Renal pelvis (tissue), 4 donors: ENCODE measurements around the gene TEX9. TPM values are rescaled to one million over a fixed set of nuclear protein-coding genes. Genes with fewer than 3 reads are reported as not detected.

Source experiments
- DNase-seq: peaks from one replicate; pipeline ENCODE4 v3.0.0-alpha.2; 2013
- polyA plus RNA-seq, 3 donors: library from polyadenylated mRNA; unstranded; fragments of 120-200 nt; gene quantifications; one replicate each; pipeline ENCODE4 v1.2.1, GENCODE V29; 2013; ENCODE audit not compliant: insufficient read length in 3 of 3

TEX9 gene
- polyA plus RNA-seq, 3 donors, result 26.9 to 32.5 (median 29.1) TPM

DNA sequence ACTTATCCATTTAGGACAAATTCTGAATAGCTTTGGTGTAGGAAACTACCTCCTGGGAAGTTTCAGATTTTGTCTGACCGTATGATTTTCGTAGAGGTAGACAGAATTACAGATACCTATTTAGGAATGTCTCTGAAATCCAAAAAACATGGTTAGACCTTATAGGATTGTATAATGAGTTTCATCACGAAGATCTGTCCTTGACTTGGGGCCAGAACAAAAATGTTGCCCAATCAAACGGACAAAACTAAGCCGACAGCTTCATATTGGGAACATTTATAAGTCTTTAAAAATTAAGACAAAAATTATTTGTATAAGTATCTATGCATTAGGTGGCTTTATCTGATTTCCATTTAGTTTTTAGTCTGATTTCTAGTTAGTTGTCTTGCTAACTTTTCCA, 67.1 kb downstream of the TEX9 start:
- DNase-seq, result no peak

DNA sequence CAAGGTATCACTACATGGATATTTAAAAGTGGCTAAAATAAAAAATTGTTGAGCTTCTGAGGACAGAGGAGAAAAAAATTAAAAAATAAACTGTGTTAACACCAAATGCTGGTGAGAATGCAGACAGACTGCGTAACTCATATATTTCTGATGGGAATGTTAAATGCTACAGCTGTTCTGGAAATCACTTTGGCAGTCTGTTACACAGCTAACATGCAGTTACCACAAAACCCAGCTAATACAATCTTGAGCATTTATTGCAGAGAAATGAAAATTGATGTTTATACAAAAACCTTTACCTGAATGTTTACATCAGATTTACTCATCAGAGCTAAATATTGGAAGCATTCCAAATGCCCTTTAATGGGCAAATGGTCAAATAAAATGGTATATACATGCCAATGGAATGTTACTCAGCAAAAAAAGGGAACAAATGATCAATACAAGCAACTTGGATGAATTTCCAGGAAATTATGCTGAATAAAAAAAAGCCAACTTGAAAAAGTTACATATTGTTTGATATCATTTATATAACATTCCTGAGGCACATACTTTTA, 75.1 kb downstream of the TEX9 start:
- no peak for DNase-seq

DNA sequence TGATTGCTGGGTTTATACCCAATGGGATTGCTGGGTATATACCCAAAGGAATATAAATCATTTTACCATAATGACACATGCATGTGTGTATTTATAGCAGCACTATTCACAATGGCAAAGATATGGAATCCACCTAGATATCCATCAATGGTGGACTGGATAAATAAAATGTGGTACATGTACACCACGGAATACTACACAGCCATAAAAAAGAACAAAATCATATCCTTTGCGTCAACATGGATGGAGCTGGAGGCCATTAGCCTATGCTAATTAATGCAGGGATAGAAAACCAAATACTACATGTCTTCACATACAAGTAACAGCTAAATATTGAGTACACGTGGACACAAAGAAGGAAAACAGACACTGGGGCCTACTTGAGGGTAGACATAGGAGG, 77.1 kb downstream of the TEX9 start:
- no peak for DNase-seq

DNA sequence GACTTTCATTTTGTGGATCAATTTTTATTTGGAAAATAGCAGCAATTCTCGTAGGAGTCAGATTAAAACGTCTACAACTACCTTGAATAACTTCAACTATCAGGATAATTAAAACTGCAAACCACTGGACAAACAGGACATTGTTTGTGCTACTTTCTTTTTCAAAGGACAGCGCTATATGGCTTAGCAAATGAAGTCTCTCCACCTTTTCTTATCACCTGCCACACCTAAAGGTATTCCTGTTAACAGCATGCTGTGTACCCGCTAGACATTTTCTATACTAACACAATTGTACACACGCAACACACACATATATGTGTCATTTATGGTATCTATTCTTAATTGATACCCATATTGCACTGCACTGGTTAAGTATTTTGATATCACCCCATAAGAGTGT, 80.5 kb downstream of the TEX9 start:
- DNase-seq, result no peak

DNA sequence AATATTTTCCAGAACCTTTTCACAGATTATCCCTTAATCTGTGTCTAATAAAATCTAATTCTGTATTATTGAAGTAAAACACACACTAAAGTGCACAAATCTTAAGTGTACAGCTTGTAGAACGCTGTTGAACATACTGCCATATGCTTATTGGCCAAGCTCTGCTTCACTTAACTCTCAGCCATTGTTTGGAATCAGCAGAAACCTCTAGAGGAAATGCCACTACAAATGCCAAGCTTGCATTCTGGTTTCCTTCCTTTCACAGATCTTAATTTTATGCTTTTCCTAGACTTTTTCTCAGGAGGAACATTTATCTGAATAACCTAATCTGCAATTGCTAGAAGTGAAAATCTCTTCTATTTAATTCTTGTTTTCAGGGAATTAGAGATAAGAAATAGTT, 89.6 kb downstream of the TEX9 start:
- DNase-seq, result no peak

DNA sequence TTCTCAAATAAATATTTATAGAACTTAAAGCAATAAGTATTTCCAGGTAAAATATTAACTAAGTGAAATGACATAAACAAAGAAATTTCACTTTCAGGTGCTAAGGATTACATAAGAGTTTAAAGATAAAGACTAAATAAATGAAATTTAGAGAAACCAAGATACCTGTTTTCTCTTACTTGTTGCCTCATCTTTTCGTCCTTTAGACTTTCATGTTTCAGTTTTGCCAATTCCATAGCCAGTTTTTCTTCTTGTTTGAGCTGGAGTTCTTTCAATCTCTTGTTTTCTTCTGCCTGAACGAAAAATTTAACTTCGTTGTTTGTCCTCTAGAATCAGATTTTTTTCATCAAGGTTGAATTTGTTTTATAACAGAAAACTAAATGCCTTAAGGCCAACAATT, 91.0 kb downstream of the TEX9 start:
- DNase-seq, result no peak

DNA sequence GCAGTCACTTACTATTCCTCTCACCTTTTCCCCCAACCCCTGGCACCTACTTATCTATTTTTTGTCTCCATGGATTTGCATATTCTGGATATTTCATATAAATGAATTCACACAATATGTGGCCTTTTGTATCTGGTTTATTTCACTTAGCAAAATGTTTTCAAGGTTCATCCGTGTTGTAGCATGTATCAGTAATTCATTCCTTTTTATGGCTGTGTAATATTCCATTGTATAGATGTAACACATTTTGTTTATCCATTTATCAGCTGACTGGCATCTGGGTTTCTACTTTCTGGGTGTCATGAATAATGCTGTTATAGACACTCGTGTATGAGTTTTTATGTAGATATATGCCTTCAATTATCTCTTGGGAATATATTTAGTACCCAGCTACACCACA, 93.9 kb downstream of the TEX9 start:
- DNase-seq, result no peak

DNA sequence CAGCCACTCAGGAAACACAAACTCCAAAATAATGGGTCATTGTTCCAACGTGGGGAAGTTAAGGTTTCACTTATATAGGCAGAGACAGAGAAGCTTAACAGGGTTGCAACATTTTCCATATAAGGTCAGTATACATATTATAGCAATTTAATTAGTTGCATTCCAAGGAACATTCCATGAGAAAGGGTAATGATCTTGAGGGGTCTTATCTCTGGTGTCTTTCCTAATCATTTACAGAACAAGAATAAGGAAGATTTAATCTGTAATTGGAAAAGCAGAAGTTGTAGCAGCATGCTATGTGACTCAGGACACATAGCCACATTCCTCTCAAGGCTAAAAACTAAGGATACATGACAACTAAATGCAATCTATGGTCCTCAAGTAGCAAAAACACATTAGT, 94.8 kb downstream of the TEX9 start:
- DNase-seq, result no peak

DNA sequence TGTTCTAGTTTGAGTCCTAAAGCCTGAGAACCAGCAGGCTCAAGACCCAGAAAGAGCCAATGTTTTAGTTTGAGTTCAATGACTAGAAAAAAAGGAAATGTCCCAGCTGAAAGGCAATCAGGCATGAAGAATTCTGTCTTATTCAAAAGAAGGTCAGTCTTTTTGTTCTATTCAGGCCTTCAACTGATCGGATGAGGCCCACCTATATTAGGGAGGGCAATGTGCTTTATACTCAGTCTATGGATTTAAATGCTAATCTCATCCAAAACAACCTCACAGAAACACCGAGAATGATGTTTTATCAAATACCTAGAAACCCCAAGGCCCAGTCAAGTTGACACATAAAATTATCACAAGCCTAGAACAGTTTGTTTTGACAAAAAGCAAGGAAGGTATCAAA, 95.7 kb downstream of the TEX9 start:
- DNase-seq, result no peak

DNA sequence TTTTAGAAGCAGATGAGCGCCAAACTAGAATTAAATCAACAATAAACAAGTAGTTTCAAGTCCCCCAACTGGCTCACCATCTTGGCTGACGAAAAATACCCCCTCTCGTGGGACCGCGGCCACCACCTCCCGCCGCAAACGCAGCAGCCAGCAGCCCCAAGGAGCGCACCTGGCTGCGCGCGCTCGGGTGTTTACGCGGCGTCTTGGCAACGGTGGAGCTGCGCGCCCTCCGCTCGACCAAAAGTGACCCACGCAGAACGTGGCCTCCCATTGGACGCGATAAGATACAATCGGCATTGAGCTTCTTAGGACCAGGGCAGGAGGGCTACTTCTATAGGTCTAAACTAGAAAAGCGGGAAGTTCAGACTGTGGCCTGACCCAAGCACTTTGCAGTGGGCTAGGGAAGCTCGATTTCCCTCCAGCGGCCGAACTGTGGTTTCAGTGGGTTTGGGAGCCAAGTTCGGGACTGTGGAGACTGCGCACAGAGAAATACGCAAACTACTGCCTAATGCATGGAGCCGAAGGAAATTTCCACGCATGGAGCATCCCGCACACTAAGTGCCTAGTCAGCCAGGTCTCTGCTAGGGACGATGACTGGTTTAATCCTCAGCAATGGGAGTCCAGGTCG, 99.8 kb downstream of the TEX9 start, which contains the start of gene MNS1:
Gene MNS1, minus strand, starts transcription at position 245 of the 628 bp plus-strand sequence. Its CDS starts 165 bp downstream, at position 80.
- DNase-seq, result peak; percentile 98

DNA sequence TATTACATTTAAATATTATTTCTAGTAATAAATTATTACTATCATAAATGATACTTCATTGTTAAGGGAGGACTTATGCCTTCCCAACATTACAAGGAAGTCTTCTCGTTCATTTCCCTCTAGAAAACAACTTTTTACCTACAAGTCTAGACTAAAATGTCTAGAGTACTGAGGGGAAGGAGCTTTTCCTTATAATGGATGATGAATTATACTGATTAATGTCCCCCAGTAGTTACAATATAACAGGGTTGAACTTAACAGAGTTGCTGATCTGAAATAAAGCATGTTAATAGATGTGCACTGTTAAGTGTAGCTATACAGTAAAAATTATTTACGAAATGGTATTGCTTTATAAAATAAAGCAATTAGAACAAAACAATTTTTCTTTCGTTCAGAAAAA, 102.4 kb downstream of the TEX9 start:
- no peak for DNase-seq

DNA sequence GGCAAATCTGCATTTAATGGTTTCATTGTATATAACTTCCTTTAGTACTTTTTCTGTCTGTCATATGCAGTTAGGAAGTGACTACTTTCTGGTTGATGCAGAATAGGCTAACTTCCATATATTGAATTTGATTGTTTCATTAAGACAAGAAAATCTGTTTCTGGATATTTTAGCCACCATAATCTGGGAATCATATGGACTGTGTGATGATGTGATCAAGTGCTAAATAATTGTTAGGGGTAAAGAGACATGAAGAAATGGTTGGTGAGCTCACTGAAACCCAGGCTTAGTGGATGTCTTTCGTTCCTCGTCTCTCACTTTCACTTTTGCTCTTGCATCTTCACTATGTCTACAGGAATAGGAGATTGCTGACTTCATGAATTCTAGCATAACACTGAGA, 103.2 kb downstream of the TEX9 start:
- no peak for DNase-seq

DNA sequence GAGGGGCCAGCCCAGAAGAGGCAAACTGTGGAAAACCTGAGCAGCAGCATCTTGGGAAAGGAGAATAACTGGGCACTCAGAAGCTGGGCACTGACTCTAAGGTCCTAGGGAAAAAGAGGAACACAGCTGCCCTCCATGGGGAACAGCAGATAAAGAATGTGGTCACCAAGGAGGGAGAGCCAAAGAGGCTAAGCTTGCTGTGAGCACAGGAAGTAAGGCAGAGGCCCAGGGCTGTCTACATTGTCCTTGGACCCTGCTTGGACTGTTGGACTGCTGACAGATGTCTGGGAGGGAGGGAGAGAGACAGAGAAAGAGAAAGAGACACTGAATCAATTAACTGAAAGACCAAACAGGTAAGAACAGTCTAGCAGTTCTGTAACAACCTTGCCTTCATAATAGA, 104.3 kb downstream of the TEX9 start:
- DNase-seq, result no peak

DNA sequence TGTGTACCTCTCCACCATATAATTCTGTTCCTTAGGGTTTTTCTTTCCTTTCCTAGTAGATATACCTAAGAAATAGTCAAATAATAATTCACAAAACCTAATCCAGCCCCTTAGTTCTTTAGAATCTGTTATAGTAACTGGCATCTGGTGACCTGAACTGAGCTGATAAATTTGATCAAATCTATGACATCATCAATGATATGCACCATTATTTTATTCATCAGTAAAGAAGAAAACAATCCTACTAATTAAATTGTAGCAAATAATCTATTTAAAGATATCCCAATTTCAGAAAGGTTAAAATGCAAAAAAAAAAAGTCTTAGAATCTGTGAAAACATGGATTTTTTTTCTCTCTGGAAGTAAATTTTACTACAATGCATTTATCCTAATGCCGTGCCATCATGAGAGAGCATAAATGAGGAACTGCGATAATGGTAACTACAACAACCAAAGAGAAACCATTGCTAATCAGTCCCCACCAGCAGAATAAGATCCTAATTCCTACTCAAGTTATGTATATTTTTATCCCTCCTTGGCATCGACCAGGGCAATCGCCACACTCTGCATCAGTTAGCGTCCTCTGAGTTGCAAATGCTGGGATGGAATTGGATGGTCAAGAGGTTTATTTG, 106.3 kb downstream of the TEX9 start:
- no peak for DNase-seq

DNA sequence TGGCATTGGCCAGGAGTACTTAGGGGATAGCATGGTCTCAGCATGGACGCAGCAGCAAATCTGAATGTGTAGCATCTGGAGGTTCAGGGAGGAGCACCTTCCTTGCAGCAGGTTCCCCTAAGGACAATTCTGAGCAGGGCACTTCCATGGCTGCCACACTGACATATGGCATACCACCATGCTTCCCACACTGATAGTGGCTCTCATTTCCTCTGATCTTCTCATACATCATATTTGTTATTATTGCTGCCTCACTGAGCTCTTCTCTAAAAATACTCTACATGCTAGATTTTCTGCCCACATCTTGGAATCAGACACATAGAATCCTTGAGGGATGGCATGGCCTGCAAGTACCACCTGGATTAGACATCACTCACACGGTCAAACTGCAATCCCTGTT, 107.1 kb downstream of the TEX9 start:
- no peak for DNase-seq

DNA sequence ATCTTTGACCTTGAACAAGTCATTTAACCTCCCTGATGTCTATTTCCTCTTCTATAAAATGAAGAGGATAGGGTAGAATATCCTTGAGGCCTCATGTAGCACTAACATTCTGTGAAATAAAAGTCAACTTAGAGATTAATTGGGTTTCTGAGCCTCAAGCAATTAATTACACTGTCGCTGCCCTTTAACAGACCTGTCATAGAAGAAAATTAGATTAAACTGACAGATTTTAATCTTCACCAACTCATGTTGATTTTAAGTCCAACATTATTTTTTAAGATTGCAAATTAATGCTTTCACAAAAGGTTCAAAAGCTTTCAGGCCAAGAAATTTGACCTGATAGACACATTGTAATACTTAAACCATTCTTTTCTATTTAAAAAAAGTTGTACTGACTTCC, 107.8 kb downstream of the TEX9 start:
- no peak for DNase-seq

DNA sequence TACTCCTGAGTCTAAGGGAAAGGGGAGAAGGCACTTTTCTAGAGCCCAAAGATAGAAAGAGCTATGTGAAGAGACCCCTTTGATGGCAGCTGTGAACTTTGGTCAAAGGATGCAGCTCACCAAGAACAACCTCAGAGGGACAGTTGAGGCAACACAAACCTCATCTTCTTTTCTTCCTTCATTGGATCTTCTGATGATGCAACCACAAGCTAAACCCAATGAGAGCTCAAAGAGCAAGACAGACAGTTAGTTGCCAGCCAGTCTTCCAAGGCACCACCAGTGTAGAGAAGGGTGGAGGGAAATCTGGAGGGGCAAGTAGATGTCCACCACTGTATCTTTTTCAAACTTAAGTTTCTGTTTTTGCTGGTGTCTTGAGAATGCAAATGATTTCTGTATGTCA, 110.1 kb downstream of the TEX9 start:
- no peak for DNase-seq

Other genes with a start within 250 kb of the TEX9 start
- 10 to 100 TPM; 21.8 to 22.0 (median 21.8) TPM for gene RFX7, start 121.5 kb upstream of the TEX9 start, polyA plus RNA-seq
- 10 to 100 TPM; 25.4 to 31.2 (median 27.4) TPM for gene MNS1, start 99.7 kb downstream of the TEX9 start, polyA plus RNA-seq